ENCODE measurements around the gene PGP. TPM values are rescaled to one million over a fixed set of nuclear protein-coding genes. Genes with fewer than 3 reads are reported as not detected.

Gene PGP
- total RNA-seq, 1 donor from 2014 or later = 31.5 TPM

DNA sequence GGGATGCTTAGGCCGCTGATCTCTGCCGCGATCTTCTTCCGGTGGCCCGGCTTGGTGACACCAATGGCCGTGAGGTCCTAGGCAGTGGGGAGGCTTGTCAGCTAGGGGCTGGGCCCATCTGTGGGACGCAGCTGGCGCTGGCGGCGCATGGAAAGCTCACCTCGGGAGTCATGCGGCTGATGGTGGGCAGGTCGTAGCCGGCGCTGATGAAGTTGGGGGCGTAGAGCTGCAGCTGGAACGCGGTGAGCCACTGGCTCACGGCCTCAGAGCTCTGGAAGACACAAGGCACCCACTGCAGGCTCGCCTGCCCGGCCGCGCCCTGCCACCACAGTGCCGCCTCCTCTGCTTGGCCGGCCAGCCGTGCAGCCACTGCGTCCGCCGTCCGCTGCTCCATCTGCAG lies 31.0 kb downstream of the PGP start:
- Mint-ChIP-seq H3K4me3 (ENCODE audit: unreplicated experiment) (no peak overlapping the region), H3K27me3 (ENCODE audit: unreplicated experiment) (peaks cover 16% of the 10 kb centered on the region), H3K9me3 (ENCODE audit: unreplicated experiment) (no peaks in the 10 kb centered on the region), H3K27ac (ENCODE audit: unreplicated experiment) (no peak overlapping the region), H3K4me1 (ENCODE audit: unreplicated experiment) (no peaks in the 10 kb centered on the region), H3K36me3 (ENCODE audit: low read depth, unreplicated experiment) (peaks cover 5% of the 10 kb centered on the region)
- no peak for DNase-seq (ENCODE audit: low spot score)
- TF ChIP-seq CTCF (IDR thresholded peaks at IDR 0.05; ENCODE audit: unreplicated experiment) = no peak

GRCh38 chr16:2181952-2182351 lies 32.7 kb downstream of the PGP start:
- DNase-seq (ENCODE audit: low spot score) = no peak
- Mint-ChIP-seq H3K4me3 (ENCODE audit: unreplicated experiment) (peak overlapping the region; percentile 57), H3K36me3 (ENCODE audit: low read depth, unreplicated experiment) (peaks cover 10% of the 10 kb centered on the region), H3K9me3 (ENCODE audit: unreplicated experiment) (no peaks in the 10 kb centered on the region), H3K27me3 (ENCODE audit: unreplicated experiment) (peaks cover 20% of the 10 kb centered on the region), H3K27ac (ENCODE audit: unreplicated experiment) (no peak overlapping the region), H3K4me1 (ENCODE audit: unreplicated experiment) (no peaks in the 10 kb centered on the region)
- no peak for TF ChIP-seq CTCF (IDR thresholded peaks at IDR 0.05; ENCODE audit: unreplicated experiment)

GRCh38 chr16:2180962-2181923 lies 33.4 kb downstream of the PGP start:
- H3K9me3 Mint-ChIP-seq (ENCODE audit: unreplicated experiment) = no peaks in the 10 kb centered on the region
- no peak for DNase-seq (ENCODE audit: low spot score)
- no peak overlapping the region for H3K27ac Mint-ChIP-seq (ENCODE audit: unreplicated experiment)
- H3K4me3 Mint-ChIP-seq (ENCODE audit: unreplicated experiment) = peak overlapping the region; percentile 57
- TF ChIP-seq CTCF (IDR thresholded peaks at IDR 0.05; ENCODE audit: unreplicated experiment) = no peak
- H3K36me3 Mint-ChIP-seq (ENCODE audit: low read depth, unreplicated experiment) = peaks cover 10% of the 10 kb centered on the region
- no peaks in the 10 kb centered on the region for H3K4me1 Mint-ChIP-seq (ENCODE audit: unreplicated experiment)
- peaks cover 20% of the 10 kb centered on the region for H3K27me3 Mint-ChIP-seq (ENCODE audit: unreplicated experiment)

DNA sequence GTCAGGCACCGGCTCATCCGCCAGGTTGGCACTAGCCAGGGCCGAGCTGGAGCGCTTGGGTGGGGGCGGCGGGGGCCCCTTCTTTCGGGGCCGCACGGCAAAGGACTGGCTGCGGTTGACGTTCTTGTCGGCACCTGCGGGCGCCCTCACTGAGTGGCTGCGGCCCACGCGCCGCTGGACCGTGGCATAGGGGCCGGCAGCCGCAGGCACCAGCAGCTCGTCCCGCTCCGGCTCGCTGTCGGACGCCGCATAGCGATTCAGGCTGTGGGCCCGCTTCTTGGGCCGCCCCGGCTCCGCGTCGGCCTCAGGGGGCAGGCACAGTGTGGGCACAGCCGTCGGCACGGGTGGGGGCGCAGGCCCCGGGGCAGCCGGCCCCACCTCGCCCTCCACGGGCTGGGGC lies 34.2 kb downstream of the PGP start:
- Mint-ChIP-seq H3K9me3 (ENCODE audit: unreplicated experiment) (no peaks in the 10 kb centered on the region), H3K4me1 (ENCODE audit: unreplicated experiment) (no peaks in the 10 kb centered on the region), H3K4me3 (ENCODE audit: unreplicated experiment) (no peak overlapping the region), H3K36me3 (ENCODE audit: low read depth, unreplicated experiment) (peaks cover 10% of the 10 kb centered on the region), H3K27me3 (ENCODE audit: unreplicated experiment) (peaks cover 17% of the 10 kb centered on the region), H3K27ac (ENCODE audit: unreplicated experiment) (no peak overlapping the region)
- no peak for DNase-seq (ENCODE audit: low spot score)
- no peak for TF ChIP-seq CTCF (IDR thresholded peaks at IDR 0.05; ENCODE audit: unreplicated experiment)

- Mint-ChIP-seq H3K27ac (ENCODE audit: unreplicated experiment) (no peak overlapping the region), H3K27me3 (ENCODE audit: unreplicated experiment) (peaks cover 17% of the 10 kb centered on the region), H3K36me3 (ENCODE audit: low read depth, unreplicated experiment) (peaks cover 10% of the 10 kb centered on the region), H3K9me3 (ENCODE audit: unreplicated experiment) (no peaks in the 10 kb centered on the region), H3K4me3 (ENCODE audit: unreplicated experiment) (no peak overlapping the region), H3K4me1 (ENCODE audit: unreplicated experiment) (no peaks in the 10 kb centered on the region)
- no peak for DNase-seq (ENCODE audit: low spot score)
- TF ChIP-seq CTCF (IDR thresholded peaks at IDR 0.05; ENCODE audit: unreplicated experiment) = no peak
Measured at GRCh38 chr16:2179576-2179975, 35.1 kb downstream of the PGP start.

Measured in endothelial cell (in vitro differentiated cells).